ENCODE data around the gene ANO2. TPM values are rescaled to one million over a fixed set of nuclear protein-coding genes. Genes with fewer than 3 reads are reported as not detected.
A peak's percentile ranks its signal among the peaks of the same experiment; 100 is the strongest.

ANO2 gene
- total RNA-seq, 4 donors from 2014 or later = 1.4 to 3.3 (median 2.7) TPM; not detected in 1

DNA sequence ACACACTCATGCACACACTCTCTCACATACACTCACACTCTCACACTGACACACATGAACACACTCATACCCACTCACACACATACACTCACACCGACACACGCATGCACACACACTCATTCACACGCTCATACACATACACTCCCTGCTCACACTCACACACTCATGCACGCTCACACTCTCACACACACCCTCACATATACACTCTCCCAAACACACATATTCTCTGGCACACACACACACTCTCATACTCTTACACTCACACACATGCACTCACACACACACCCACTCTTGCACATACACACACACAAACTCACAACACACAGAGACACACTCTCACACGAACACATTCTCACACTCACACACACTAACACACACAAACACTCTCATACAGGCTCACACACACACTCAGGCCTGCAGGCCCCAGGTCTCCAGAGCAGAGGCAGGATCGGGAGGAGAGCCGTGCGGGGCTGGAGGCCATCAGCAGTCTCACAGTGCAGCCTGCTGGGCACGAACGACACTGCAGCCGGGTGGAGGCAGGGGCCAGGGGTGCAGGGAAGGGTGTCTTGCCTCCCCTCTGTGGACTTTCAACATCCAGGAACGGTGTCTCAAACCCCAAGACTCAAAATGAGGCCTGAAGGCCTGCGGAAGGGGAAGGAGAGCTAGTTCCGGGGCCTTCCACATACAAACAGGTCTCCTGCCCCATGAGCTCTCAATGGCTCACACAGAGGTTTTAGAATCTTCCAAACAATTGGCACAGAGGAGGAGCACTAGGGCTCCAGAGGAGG, 148.7 kb downstream of the ANO2 start:
- in situ Hi-C loops (cut with MboI; ENCODE audit: low pct_ligation_motif_present in 1 of 4, low pct_unique_long_range_greater_than_20kb in 1 of 4, low sequenced_read_pairs in 3 of 4) = loop anchor here (10.0 to 25.0 kb wide), 5 partner anchors 359 to 634 kb away; partner anchors contain the start of gene NTF3 (in 2 of the 4)
- TF ChIP-seq EP300 (IDR thresholded peaks at IDR 0.05; ENCODE audit: low read depth) (no peak), POLR2AphosphoS5 (IDR thresholded peaks at IDR 0.05) (no peak), POLR2A (IDR thresholded peaks at IDR 0.05) (no peak)
- TF ChIP-seq, protein P1, sequence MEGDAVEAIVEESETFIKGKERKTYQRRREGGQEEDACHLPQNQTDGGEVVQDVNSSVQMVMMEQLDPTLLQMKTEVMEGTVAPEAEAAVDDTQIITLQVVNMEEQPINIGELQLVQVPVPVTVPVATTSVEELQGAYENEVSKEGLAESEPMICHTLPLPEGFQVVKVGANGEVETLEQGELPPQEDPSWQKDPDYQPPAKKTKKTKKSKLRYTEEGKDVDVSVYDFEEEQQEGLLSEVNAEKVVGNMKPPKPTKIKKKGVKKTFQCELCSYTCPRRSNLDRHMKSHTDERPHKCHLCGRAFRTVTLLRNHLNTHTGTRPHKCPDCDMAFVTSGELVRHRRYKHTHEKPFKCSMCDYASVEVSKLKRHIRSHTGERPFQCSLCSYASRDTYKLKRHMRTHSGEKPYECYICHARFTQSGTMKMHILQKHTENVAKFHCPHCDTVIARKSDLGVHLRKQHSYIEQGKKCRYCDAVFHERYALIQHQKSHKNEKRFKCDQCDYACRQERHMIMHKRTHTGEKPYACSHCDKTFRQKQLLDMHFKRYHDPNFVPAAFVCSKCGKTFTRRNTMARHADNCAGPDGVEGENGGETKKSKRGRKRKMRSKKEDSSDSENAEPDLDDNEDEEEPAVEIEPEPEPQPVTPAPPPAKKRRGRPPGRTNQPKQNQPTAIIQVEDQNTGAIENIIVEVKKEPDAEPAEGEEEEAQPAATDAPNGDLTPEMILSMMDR (IDR thresholded peaks at IDR 0.05) = peak; percentile 61 to 91 (median 73)
- Histone ChIP-seq H3K4me1 (no peaks in the 10 kb centered on the region), H3K27ac (no peak overlapping the region), H3K4me3 (no peak overlapping the region), H3K36me3 (no peaks in the 10 kb centered on the region), H3K27me3 (no peaks in the 10 kb centered on the region), H3K9me3 (no peaks in the 10 kb centered on the region)
- WGBS, 2 donors (ENCODE audit: low coverage in 1 of 2) = 41 to 79% methylated on average over 5 to 14 of the region's 14 CpGs
- intact Hi-C loops (cut with DNase I; ENCODE audit: low total_unique reads) = no loop called here
- DNase-seq = peak; percentile 53

DNA sequence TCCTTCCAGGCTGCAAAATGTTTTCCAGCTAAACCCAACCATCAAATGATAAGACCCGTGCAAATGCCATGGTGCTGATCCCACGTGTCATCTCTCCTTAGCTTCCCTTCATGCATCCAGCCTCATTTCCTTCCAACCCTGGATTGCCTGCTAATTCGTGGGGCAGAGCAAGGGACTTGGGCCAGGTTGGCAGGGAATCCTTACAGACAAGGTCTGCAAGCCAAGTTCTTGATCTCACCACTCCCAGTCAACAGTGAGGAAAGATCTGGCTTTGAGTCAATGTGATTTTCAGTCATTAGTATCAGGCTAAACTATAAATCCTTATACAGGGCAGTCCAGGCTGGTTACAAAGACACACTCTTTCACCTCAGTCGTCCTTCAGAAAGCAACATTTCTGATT, 150.9 kb downstream of the ANO2 start:
- no peak for TF ChIP-seq POLR2AphosphoS5 (IDR thresholded peaks at IDR 0.05)
- no peak for TF ChIP-seq POLR2A (IDR thresholded peaks at IDR 0.05)
- TF ChIP-seq, protein P1 (IDR thresholded peaks at IDR 0.05) = no peak
- no peak for TF ChIP-seq EP300 (IDR thresholded peaks at IDR 0.05; ENCODE audit: low read depth)
- Histone ChIP-seq H3K27me3 (no peaks in the 10 kb centered on the region), H3K4me1 (no peaks in the 10 kb centered on the region), H3K9me3 (no peaks in the 10 kb centered on the region), H3K4me3 (no peak overlapping the region), H3K36me3 (no peaks in the 10 kb centered on the region), H3K27ac (no peak overlapping the region)
- in situ Hi-C loops (cut with MboI; ENCODE audit: low pct_ligation_motif_present in 1 of 4, low pct_unique_long_range_greater_than_20kb in 1 of 4, low sequenced_read_pairs in 3 of 4) (loop anchor here (10.0 to 25.0 kb wide), 5 partner anchors 357 to 632 kb away; partner anchors contain the start of gene NTF3 (in 2 of the 4)), intact Hi-C loops (cut with DNase I; ENCODE audit: low total_unique reads) (no loop called here)
- no peak for DNase-seq
- 43 to 47% methylated on average over 4 of the region's 4 CpGs for WGBS, 2 donors (ENCODE audit: low coverage in 1 of 2)

DNA sequence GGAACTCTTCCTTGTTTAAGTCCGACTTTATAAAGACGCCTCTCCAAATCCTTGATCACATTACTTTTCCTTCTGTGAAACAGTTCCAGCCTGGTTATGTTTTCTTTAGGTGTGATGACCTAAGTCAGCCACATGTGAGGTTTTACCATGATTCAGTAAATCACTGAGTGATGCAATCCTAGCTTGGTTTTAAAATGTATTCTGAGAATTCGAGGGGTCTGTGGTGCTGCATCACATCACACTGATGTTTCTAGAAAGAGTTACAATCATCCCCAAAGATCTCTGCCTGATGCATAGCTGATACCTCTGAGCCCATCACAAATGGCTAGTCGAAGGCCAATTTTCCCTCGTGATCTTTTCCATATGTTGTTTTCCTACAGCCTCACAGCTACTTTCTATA, 152.7 kb downstream of the ANO2 start:
- H3K9me3 ChIP-seq = no peaks in the 10 kb centered on the region
- H3K4me1 ChIP-seq = no peaks in the 10 kb centered on the region
- H3K4me3 ChIP-seq = no peak overlapping the region
- TF ChIP-seq, protein P1 (IDR thresholded peaks at IDR 0.05) = no peak
- no peak for TF ChIP-seq EP300 (IDR thresholded peaks at IDR 0.05; ENCODE audit: low read depth)
- no peak for TF ChIP-seq POLR2AphosphoS5 (IDR thresholded peaks at IDR 0.05)
- no peak for TF ChIP-seq POLR2A (IDR thresholded peaks at IDR 0.05)
- DNase-seq = no peak
- WGBS, 2 donors (ENCODE audit: low coverage in 1 of 2) = 82 to 83% methylated on average over 2 to 5 of the region's 5 CpGs
- in situ Hi-C loops (cut with MboI; ENCODE audit: low pct_ligation_motif_present in 1 of 4, low pct_unique_long_range_greater_than_20kb in 1 of 4, low sequenced_read_pairs in 3 of 4) (loop anchor here (10.0 to 25.0 kb wide), 5 partner anchors 355 to 630 kb away; partner anchors contain the start of gene NTF3 (in 2 of the 4)), intact Hi-C loops (cut with DNase I; ENCODE audit: low total_unique reads) (no loop called here)
- H3K36me3 ChIP-seq = no peaks in the 10 kb centered on the region
- H3K27me3 ChIP-seq = no peaks in the 10 kb centered on the region
- H3K27ac ChIP-seq = no peak overlapping the region

- Histone ChIP-seq H3K9me3 (no peaks in the 10 kb centered on the region), H3K27me3 (no peaks in the 10 kb centered on the region), H3K4me1 (no peaks in the 10 kb centered on the region), H3K4me3 (no peak overlapping the region), H3K36me3 (no peaks in the 10 kb centered on the region), H3K27ac (no peak overlapping the region)
- DNase-seq = no peak
- in situ Hi-C loops (cut with MboI; ENCODE audit: low pct_ligation_motif_present in 1 of 4, low pct_unique_long_range_greater_than_20kb in 1 of 4, low sequenced_read_pairs in 3 of 4) = loop anchor here (25.0 kb wide), 4 partner anchors 352 to 627 kb away; partner anchors contain the start of gene NTF3 (in 2 of the 4)
- TF ChIP-seq, protein P1 (IDR thresholded peaks at IDR 0.05) = no peak
- TF ChIP-seq POLR2A (IDR thresholded peaks at IDR 0.05) = no peak
- 77 to 80% methylated on average over 1 to 7 of the region's 7 CpGs for WGBS, 2 donors (ENCODE audit: low coverage in 1 of 2)
- intact Hi-C loops (cut with DNase I; ENCODE audit: low total_unique reads) = no loop called here
These were observed 155.5 kb downstream of the ANO2 start for GRCh38 chr12:5789469-5789968.

All from transverse colon (tissue), 4 donors.